ENCODE results near the gene TCF4. TPM values are rescaled to one million over a fixed set of nuclear protein-coding genes. Genes with fewer than 3 reads are reported as not detected.
A peak's percentile ranks its signal among the peaks of the same experiment; 100 is the strongest.

Gene TCF4
- total RNA-seq = 73.5 and 77.3 TPM in 2 replicates
- long read RNA-seq, full-length matches to known transcripts = 241 of 404 reads
- long read RNA-seq, partial matches to known transcripts = 29 of 404 reads
- long read RNA-seq, other reads (novel, unspliced or antisense) = 134 of 404 reads

GRCh38 chr18:55588111-55588869 lies at the start of gene TCF4:
TSS of gene TCF4 (minus strand) at chr18:55588192. CDS start at chr18:55587116, 1,076 bp downstream.
- peak within 1 kb of the TSS; percentile 88 for H3K27ac Mint-ChIP-seq (ENCODE audit: unreplicated experiment)
- no peak for TF ChIP-seq CTCF (IDR thresholded peaks at IDR 0.05)
- H3K27me3 Mint-ChIP-seq (ENCODE audit: unreplicated experiment) = no peaks in the 10 kb centered on the region
- no peaks in the 10 kb centered on the region for H3K9me3 Mint-ChIP-seq (ENCODE audit: unreplicated experiment)
- peaks cover 30% of the 10 kb centered on the region for H3K4me1 Mint-ChIP-seq (ENCODE audit: unreplicated experiment)
- peaks cover 4% of the 10 kb centered on the region for H3K36me3 Mint-ChIP-seq (ENCODE audit: unreplicated experiment)
- DNase-seq (ENCODE audit: extremely low spot score, unreplicated experiment) = peak; percentile 87
- peak within 1 kb of the TSS; percentile 91 for H3K4me3 Mint-ChIP-seq (ENCODE audit: unreplicated experiment)

- Mint-ChIP-seq H3K27me3 (ENCODE audit: unreplicated experiment) (no peaks in the 10 kb centered on the region), H3K9me3 (ENCODE audit: unreplicated experiment) (peaks cover 16% of the 10 kb centered on the region), H3K4me3 (ENCODE audit: unreplicated experiment) (no peak overlapping the region), H3K4me1 (ENCODE audit: unreplicated experiment) (peaks cover 8% of the 10 kb centered on the region), H3K36me3 (ENCODE audit: unreplicated experiment) (no peaks in the 10 kb centered on the region), H3K27ac (ENCODE audit: unreplicated experiment) (no peak overlapping the region)
- DNase-seq (ENCODE audit: extremely low spot score, unreplicated experiment) = no peak
- TF ChIP-seq CTCF (IDR thresholded peaks at IDR 0.05) = no peak
These were observed 49.2 kb upstream of the TCF4 start for GRCh38 chr18:55637204-55637603.

DNA sequence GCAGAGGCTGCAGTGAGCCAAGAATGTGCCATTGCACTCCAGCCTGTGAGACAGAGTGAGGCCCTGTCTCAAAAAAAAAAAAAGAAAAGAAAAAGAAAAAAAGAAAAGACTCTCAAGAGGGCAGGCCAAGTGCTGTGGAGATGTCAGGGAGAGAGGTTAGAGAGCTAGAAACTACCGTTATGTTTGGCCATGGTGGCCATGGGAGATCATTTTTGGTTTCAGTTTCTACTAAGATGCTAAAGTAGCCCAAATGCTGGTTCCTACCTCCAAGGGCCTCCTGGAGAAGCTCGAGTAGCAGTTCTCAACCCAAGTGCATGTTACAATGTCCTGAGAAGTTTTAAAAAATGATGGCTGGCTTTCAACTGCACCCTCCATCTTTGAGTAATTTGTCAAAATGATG lies 47.4 kb upstream of the TCF4 start:
- TF ChIP-seq CTCF (IDR thresholded peaks at IDR 0.05) = no peak
- Mint-ChIP-seq H3K4me1 (ENCODE audit: unreplicated experiment) (peaks cover 8% of the 10 kb centered on the region), H3K4me3 (ENCODE audit: unreplicated experiment) (no peak overlapping the region), H3K27ac (ENCODE audit: unreplicated experiment) (no peak overlapping the region), H3K27me3 (ENCODE audit: unreplicated experiment) (no peaks in the 10 kb centered on the region), H3K9me3 (ENCODE audit: unreplicated experiment) (no peaks in the 10 kb centered on the region), H3K36me3 (ENCODE audit: unreplicated experiment) (no peaks in the 10 kb centered on the region)
- no peak for DNase-seq (ENCODE audit: extremely low spot score, unreplicated experiment)

- Mint-ChIP-seq H3K4me1 (ENCODE audit: unreplicated experiment) (peaks cover 8% of the 10 kb centered on the region), H3K27ac (ENCODE audit: unreplicated experiment) (no peak overlapping the region), H3K36me3 (ENCODE audit: unreplicated experiment) (no peaks in the 10 kb centered on the region), H3K9me3 (ENCODE audit: unreplicated experiment) (no peaks in the 10 kb centered on the region), H3K4me3 (ENCODE audit: unreplicated experiment) (no peak overlapping the region), H3K27me3 (ENCODE audit: unreplicated experiment) (no peaks in the 10 kb centered on the region)
- no peak for TF ChIP-seq CTCF (IDR thresholded peaks at IDR 0.05)
- no peak for DNase-seq (ENCODE audit: extremely low spot score, unreplicated experiment)
These were observed 46.6 kb upstream of the TCF4 start for GRCh38 chr18:55634545-55634944.

- no peak for DNase-seq (ENCODE audit: extremely low spot score, unreplicated experiment)
- TF ChIP-seq CTCF (IDR thresholded peaks at IDR 0.05) = no peak
These were observed 45.0 kb upstream of the TCF4 start for GRCh38 chr18:55633032-55633431.

More at GRCh38 chr18:55633032-55633431, 45.0 kb upstream of the TCF4 start:
- H3K4me1 Mint-ChIP-seq (ENCODE audit: unreplicated experiment) = peaks cover 8% of the 10 kb centered on the region
- H3K36me3 Mint-ChIP-seq (ENCODE audit: unreplicated experiment) = no peaks in the 10 kb centered on the region
- H3K9me3 Mint-ChIP-seq (ENCODE audit: unreplicated experiment) = no peaks in the 10 kb centered on the region
- no peak overlapping the region for H3K4me3 Mint-ChIP-seq (ENCODE audit: unreplicated experiment)
- no peaks in the 10 kb centered on the region for H3K27me3 Mint-ChIP-seq (ENCODE audit: unreplicated experiment)
- H3K27ac Mint-ChIP-seq (ENCODE audit: unreplicated experiment) = no peak overlapping the region

Measured in osteocyte (in vitro differentiated cells).